Urinary bladder (tissue), 4 donors: ENCODE data around the gene SHISA7. TPM values are rescaled to one million over a fixed set of nuclear protein-coding genes. Genes with fewer than 3 reads are reported as not detected.
"Not testable (repeated sequence)": the region's sequence is repeated elsewhere in the genome, so short reads cannot be mapped to it uniquely, and the experiment has no call there.

Experiments
- DNase-seq: peaks from one replicate; pipeline ENCODE4 v3.0.0-alpha.2; 2015; ENCODE audit errors: extremely low spot score
- H3K27ac ChIP-seq: one replicate; pipeline ENCODE4 v1.5.1; 2013; ENCODE audit warnings: low read depth, mild to moderate bottlenecking, moderate library complexity
- H3K36me3 ChIP-seq: one replicate; pipeline ENCODE4 v1.6.1; 2013; ENCODE audit warnings: mild to moderate bottlenecking, moderate library complexity; ENCODE audit not compliant: insufficient read depth
- H3K4me1 ChIP-seq: one replicate; pipeline ENCODE4 v1.6.1; 2013; ENCODE audit warnings: mild to moderate bottlenecking, moderate library complexity; ENCODE audit not compliant: insufficient read depth
- H3K4me3 ChIP-seq: one replicate; pipeline ENCODE4 v1.5.1; 2013; ENCODE audit warnings: low read depth, low read length
- WGBS: extraction: QIAGEN DNeasy Blood & Tissue Kit; methylation state at CpG from one replicate; pipeline ENCODE4 v1.1.7; 2013; 5-methylcytosine and 5-hydroxymethylcytosine counted together
- polyA plus RNA-seq: library from polyadenylated mRNA; stranded (reverse); fragments of 200-250 nt; gene quantifications from one replicate; pipeline ENCODE4 v1.2.3, GENCODE V29; 2013
- total RNA-seq: library from RNA; depleted of rRNA; stranded (reverse); fragments of >200 nt; gene quantifications from one replicate; pipeline ENCODE4 v1.2.3, GENCODE V29; 2014
- donor health status: healthy with polysubstance abuse.
- donor health status: healthy.

SHISA7 gene
- total and polyA plus RNA-seq, 2 donors = 0.05 to 0.16 TPM

- WGBS = 62% methylated on average over 5 of the region's 5 CpGs
- Histone ChIP-seq H3K4me3 (no peak overlapping the region), H3K27ac (no peak overlapping the region), H3K4me1 (no peaks in the 10 kb centered on the region), H3K36me3 (no peaks in the 10 kb centered on the region)
- no peak for DNase-seq
Observed at GRCh38 chr19:55419103-55419502, 24.0 kb downstream of the SHISA7 start.

GRCh38 chr19:55418185-55418584, 24.9 kb downstream of the SHISA7 start:
- Histone ChIP-seq H3K4me3 (no peak overlapping the region), H3K36me3 (no peaks in the 10 kb centered on the region), H3K4me1 (no peaks in the 10 kb centered on the region), H3K27ac (no peak overlapping the region)
- 14% methylated on average over 7 of the region's 7 CpGs for WGBS
- DNase-seq = peak; percentile 68

GRCh38 chr19:55410168-55410567, 32.9 kb downstream of the SHISA7 start:
- H3K4me3 ChIP-seq = no peak overlapping the region
- H3K27ac ChIP-seq = no peak overlapping the region
- H3K4me1 ChIP-seq = no peaks in the 10 kb centered on the region
- WGBS = 94% methylated on average over 2 of the region's 2 CpGs
- H3K36me3 ChIP-seq = no peaks in the 10 kb centered on the region
- no peak for DNase-seq

- H3K4me1 ChIP-seq, H3K27ac ChIP-seq, H3K36me3 ChIP-seq, DNase-seq, H3K4me3 ChIP-seq: not testable (repeated sequence)
- 91% methylated on average over 8 of the region's 8 CpGs for WGBS
Observed at GRCh38 chr19:55409179-55409578, 33.9 kb downstream of the SHISA7 start.

- no peak for DNase-seq
- Histone ChIP-seq H3K4me3 (no peak overlapping the region), H3K4me1 (no peaks in the 10 kb centered on the region), H3K36me3 (no peaks in the 10 kb centered on the region), H3K27ac (peak overlapping the region; percentile 43)
- WGBS = 63% methylated on average over 9 of the region's 9 CpGs
Observed at GRCh38 chr19:55408533-55408872, 34.6 kb downstream of the SHISA7 start.

GRCh38 chr19:55407800-55408532, 35.1 kb downstream of the SHISA7 start:
- WGBS = under 1% methylated on average over 72 of the region's 72 CpGs
- peak overlapping the region; percentile 99 for H3K27ac ChIP-seq
- DNase-seq = peak; percentile 98
- peak overlapping the region; percentile 90 for H3K4me3 ChIP-seq
- no peaks in the 10 kb centered on the region for H3K36me3 ChIP-seq
- no peaks in the 10 kb centered on the region for H3K4me1 ChIP-seq

GRCh38 chr19:55407550-55407799, 35.6 kb downstream of the SHISA7 start, which contains the start of gene UBE2S:
Gene UBE2S (minus strand): TSS chr19:55407788. CDS start chr19:55407589, 199 bp downstream.
- DNase-seq, H3K36me3 ChIP-seq, H3K4me1 ChIP-seq: not testable (repeated sequence)
- Histone ChIP-seq H3K4me3 (peak within 1 kb of the TSS; percentile 90), H3K27ac (peak within 1 kb of the TSS; percentile 99)
- under 1% methylated on average over 36 of the region's 36 CpGs for WGBS

GRCh38 chr19:55406826-55407549, 36.1 kb downstream of the SHISA7 start:
- no peak for DNase-seq
- Histone ChIP-seq H3K4me1 (no peaks in the 10 kb centered on the region), H3K36me3 (no peaks in the 10 kb centered on the region), H3K27ac (peak overlapping the region; percentile 99), H3K4me3 (peak overlapping the region; percentile 90)
- 9% methylated on average over 35 of the region's 35 CpGs for WGBS

- 77% methylated on average over 14 of the region's 14 CpGs for WGBS
- DNase-seq = no peak
- no peak overlapping the region for H3K27ac ChIP-seq
- peak overlapping the region; percentile 90 for H3K4me3 ChIP-seq
- H3K36me3 ChIP-seq = no peaks in the 10 kb centered on the region
- no peaks in the 10 kb centered on the region for H3K4me1 ChIP-seq
Observed at GRCh38 chr19:55406091-55406825, 36.8 kb downstream of the SHISA7 start.

GRCh38 chr19:55405638-55406037, 37.5 kb downstream of the SHISA7 start:
- H3K36me3 ChIP-seq = no peaks in the 10 kb centered on the region
- H3K4me3 ChIP-seq = no peak overlapping the region
- H3K4me1 ChIP-seq = no peaks in the 10 kb centered on the region
- 80% methylated on average over 5 of the region's 5 CpGs for WGBS
- H3K27ac ChIP-seq = no peak overlapping the region
- DNase-seq = no peak

- H3K4me3 ChIP-seq = no peak overlapping the region
- 84% methylated on average over 2 of the region's 2 CpGs for WGBS
- no peak for DNase-seq
- no peak overlapping the region for H3K27ac ChIP-seq
- no peaks in the 10 kb centered on the region for H3K4me1 ChIP-seq
- no peaks in the 10 kb centered on the region for H3K36me3 ChIP-seq
Observed at GRCh38 chr19:55402509-55402908, 40.6 kb downstream of the SHISA7 start.

GRCh38 chr19:55401390-55401789, 41.7 kb downstream of the SHISA7 start:
- DNase-seq, H3K4me1 ChIP-seq, H3K4me3 ChIP-seq, H3K27ac ChIP-seq, H3K36me3 ChIP-seq: not testable (repeated sequence)
- 89% methylated on average over 22 of the region's 28 CpGs for WGBS

- no peak for DNase-seq
- no peak overlapping the region for H3K4me3 ChIP-seq
- no peaks in the 10 kb centered on the region for H3K36me3 ChIP-seq
- 81% methylated on average over 14 of the region's 14 CpGs for WGBS
- no peaks in the 10 kb centered on the region for H3K4me1 ChIP-seq
- peak overlapping the region; percentile 7 for H3K27ac ChIP-seq
Observed at GRCh38 chr19:55400281-55401087, 42.6 kb downstream of the SHISA7 start.
